Spleen (tissue), 11 donors: ENCODE results near the gene OR5K4. TPM values are rescaled to one million over a fixed set of nuclear protein-coding genes. Genes with fewer than 3 reads are reported as not detected.
A peak's percentile ranks its signal among the peaks of the same experiment; 100 is the strongest.

ENCODE experiments used
- DNase-seq: peaks from one replicate; pipeline ENCODE4 v3.0.0-alpha.2; 2020
- H3K27ac ChIP-seq, 8 donors: fragments of 200-600 bp; sonication (generic) in 7 of 8; 1 replicate in 4 of 8; 2 replicates in 4 of 8; pipeline versions ENCODE4 v1.5.0 to v1.8.0; 2016 to 2021; ENCODE audit warnings: inconsistent platforms in 4 of 8, mild to moderate bottlenecking in 4 of 8, moderate library complexity in 1 of 8
- H3K27me3 ChIP-seq, 7 donors: fragments of 200-600 bp; sonication (generic) in 6 of 7; replicated peaks in 1 of 7; 1 replicate in 4 of 7; 2 replicates in 3 of 7; pipeline versions ENCODE4 v1.5.0 to v1.8.0; 2016 to 2021; ENCODE audit warnings: inconsistent platforms in 3 of 7, mild to moderate bottlenecking in 1 of 7
- H3K36me3 ChIP-seq, 6 donors: fragments of 200-600 bp; sonication (generic) in 5 of 6; 1 replicate in 4 of 6; 2 replicates in 2 of 6; pipeline versions ENCODE4 v1.5.0 to v1.8.0; 2016 to 2021; ENCODE audit warnings: inconsistent platforms in 2 of 6
- H3K4me1 ChIP-seq, 6 donors: fragments of 200-600 bp; sonication (generic) in 5 of 6; 1 replicate in 3 of 6; 2 replicates in 3 of 6; pipeline versions ENCODE4 v1.5.0 to v1.8.0; 2016 to 2021; ENCODE audit warnings: inconsistent platforms in 3 of 6
- H3K4me3 ChIP-seq, 8 donors: fragments of 200-600 bp; sonication (generic) in 7 of 8; 1 replicate in 4 of 8; 2 replicates in 4 of 8; pipeline versions ENCODE4 v1.5.0 to v1.8.0; 2016 to 2021; ENCODE audit warnings: inconsistent platforms in 4 of 8, mild to moderate bottlenecking in 4 of 8, moderate library complexity in 2 of 8
- H3K9me3 ChIP-seq, 8 donors: fragments of 200-600 bp; sonication (generic) in 7 of 8; 1 replicate in 4 of 8; 2 replicates in 4 of 8; pipeline versions ENCODE4 v1.5.0 to v1.8.0; 2016 to 2021; ENCODE audit warnings: inconsistent platforms in 4 of 8
- POLR2A ChIP-seq, 3 donors: fragments of 450-650 bp; IDR thresholded peaks; one replicate each; pipeline ENCODE4 v1.5.1; 2017; ENCODE audit warnings: antibody characterized with exemption in 3 of 3, mild to moderate bottlenecking in 1 of 3
- POLR2AphosphoS5 ChIP-seq, 3 donors: sonication (generic); formaldehyde crosslinking; IDR thresholded peaks; one replicate each; pipeline ENCODE4 v1.5.1; 2017; ENCODE audit warnings: antibody characterized with exemption in 3 of 3
- WGBS, 5 donors: extraction: QIAGEN DNeasy Blood & Tissue Kit in 3 of 5; methylation state at CpG; one replicate each; pipeline versions ENCODE4 v1.1.5 to v1.1.7; 2013 to 2018; 5-methylcytosine and 5-hydroxymethylcytosine counted together
- intact Hi-C: fragments of 100-400 bp; cut with DNase I; formaldehyde crosslinking; loops from one replicate; pipeline ENCODE4 v1.15.0; 2023; ENCODE audit warnings: low total_unique reads
- polyA plus RNA-seq, 3 donors: library from polyadenylated mRNA; stranded (reverse); fragments of 200-250 nt; gene quantifications; one replicate each; pipeline ENCODE4 v1.2.1, GENCODE V29; 2013
- total RNA-seq, 7 donors: library from RNA; depleted of rRNA in 3 of 7; stranded (reverse); fragments of >200 nt in 3 of 7; fragmentation: NEBNext Ultra II Directional in 4 of 7; extraction: Animal tissue kit (Norgen Biotek cat#: 25700) in 4 of 7; gene quantifications; one replicate each; pipeline versions ENCODE4 v1.1.0 to v1.2.1, GENCODE V29; 2016 to 2021
- TF ChIP-seq, protein P1 (sequence below), 11 experiments: fragments of 200-600 bp in 7 of 11; fragments of 450-650 bp in 4 of 11; sonication (generic) in 4 of 11; IDR thresholded peaks in 8 of 11; conservative IDR thresholded peaks in 3 of 11; 1 replicate in 7 of 11; 2 replicates in 4 of 11; pipeline versions ENCODE4 v1.4.0 to v1.8.0; 2016 to 2021; ENCODE audit warnings: antibody characterized with exemption in 11 of 11, inconsistent platforms in 4 of 11, mild to moderate bottlenecking in 1 of 11
- donor health status: healthy with polysubstance abuse.
- donor health status: DM: no; HTN: no; CAD: no; lungs with moderate emphysema.
- donor health status: DM: no; HTN: no; CAD: no.
- donor health status: Bipolar disorder and iron deficiency.
- donor health status: healthy.
- donor health status: DM: no; HTN: no; CAD: no.
- donor health status: DM: yes; HTN: yes; CAD: no.

The OR5K4 gene
- total and polyA plus RNA-seq, 10 donors = not detected

DNA sequence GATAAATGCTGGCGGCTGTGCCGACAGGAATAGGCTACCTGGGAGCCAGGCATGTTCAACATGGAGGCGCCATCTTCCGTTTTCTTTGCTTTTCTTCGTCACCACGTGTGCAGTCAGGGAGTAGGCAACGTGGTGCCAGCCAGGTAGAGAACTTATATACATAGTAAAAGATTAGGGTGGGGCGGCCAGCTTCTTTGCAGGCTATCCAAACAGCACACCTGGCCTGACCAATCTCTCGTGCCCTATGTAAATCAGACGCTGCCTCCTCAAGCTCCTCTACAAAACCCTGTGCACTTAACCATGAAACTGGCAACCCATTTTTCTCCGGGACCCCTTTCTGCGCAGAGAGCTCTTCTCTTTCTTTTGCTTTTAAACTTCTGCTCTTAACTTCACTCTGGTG, 28.6 kb upstream of the OR5K4 start:
- TF ChIP-seq POLR2AphosphoS5 (IDR thresholded peaks at IDR 0.05) (no peak), POLR2A (IDR thresholded peaks at IDR 0.05) (no peak)
- TF ChIP-seq, protein P1, sequence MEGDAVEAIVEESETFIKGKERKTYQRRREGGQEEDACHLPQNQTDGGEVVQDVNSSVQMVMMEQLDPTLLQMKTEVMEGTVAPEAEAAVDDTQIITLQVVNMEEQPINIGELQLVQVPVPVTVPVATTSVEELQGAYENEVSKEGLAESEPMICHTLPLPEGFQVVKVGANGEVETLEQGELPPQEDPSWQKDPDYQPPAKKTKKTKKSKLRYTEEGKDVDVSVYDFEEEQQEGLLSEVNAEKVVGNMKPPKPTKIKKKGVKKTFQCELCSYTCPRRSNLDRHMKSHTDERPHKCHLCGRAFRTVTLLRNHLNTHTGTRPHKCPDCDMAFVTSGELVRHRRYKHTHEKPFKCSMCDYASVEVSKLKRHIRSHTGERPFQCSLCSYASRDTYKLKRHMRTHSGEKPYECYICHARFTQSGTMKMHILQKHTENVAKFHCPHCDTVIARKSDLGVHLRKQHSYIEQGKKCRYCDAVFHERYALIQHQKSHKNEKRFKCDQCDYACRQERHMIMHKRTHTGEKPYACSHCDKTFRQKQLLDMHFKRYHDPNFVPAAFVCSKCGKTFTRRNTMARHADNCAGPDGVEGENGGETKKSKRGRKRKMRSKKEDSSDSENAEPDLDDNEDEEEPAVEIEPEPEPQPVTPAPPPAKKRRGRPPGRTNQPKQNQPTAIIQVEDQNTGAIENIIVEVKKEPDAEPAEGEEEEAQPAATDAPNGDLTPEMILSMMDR (IDR thresholded peaks at IDR 0.05 in 8 of 11, conservative IDR thresholded peaks at IDR 0.05 in 3 of 11) = no peak
- DNase-seq = no peak
- 86 to 93% (median 89%) methylated on average over 12 of the region's 12 CpGs for WGBS, 5 donors
- intact Hi-C loops = no loop called here
- no peaks in the 10 kb centered on the region for H3K9me3 ChIP-seq
- no peaks in the 10 kb centered on the region for H3K4me1 ChIP-seq
- no peak overlapping the region for H3K4me3 ChIP-seq
- H3K27me3 ChIP-seq = peaks cover 0 to 14% (median 0%) of the 10 kb centered on the region in 7 donors
- H3K36me3 ChIP-seq = no peaks in the 10 kb centered on the region
- H3K27ac ChIP-seq = no peak overlapping the region

DNA sequence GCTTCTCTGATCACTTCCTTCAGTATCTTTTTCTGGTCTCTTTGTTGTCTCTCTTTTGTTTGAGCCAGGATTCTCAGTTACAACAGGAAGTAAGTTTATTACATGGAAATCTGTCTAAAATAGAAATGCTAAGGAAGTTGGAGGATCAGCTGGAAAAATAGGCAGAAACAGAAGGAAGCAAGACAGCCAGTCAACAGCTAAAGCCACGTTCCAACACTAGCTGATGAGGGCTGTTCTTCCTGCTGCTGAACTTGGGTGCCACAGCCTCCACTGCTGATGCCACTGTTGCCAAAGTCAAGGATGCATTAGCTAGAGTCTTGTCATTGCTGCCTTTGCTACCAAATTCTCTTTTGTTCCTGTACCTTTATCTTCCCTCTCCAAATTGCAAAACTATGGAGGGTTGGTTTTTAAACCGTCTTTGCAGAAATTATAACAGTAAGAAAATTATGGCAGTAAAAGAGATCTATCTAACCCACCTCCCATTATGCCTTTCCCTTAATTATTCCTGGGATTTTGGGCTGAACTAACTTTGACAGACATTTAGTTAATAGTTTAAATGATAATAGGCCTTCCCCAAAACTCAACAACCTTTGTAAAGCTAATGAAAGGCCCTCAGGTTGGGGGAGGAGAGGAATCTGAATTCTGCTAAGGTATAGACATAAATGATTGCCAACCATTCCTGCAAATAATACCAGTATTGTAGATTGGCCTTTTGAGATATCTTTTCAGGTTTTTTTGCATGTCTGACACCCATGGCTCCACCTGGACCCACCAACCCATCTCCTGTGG, 27.4 kb upstream of the OR5K4 start:
- intact Hi-C loops = no loop called here
- WGBS, 5 donors = 55 to 71% (median 59%) methylated on average over 2 of the region's 2 CpGs

DNA sequence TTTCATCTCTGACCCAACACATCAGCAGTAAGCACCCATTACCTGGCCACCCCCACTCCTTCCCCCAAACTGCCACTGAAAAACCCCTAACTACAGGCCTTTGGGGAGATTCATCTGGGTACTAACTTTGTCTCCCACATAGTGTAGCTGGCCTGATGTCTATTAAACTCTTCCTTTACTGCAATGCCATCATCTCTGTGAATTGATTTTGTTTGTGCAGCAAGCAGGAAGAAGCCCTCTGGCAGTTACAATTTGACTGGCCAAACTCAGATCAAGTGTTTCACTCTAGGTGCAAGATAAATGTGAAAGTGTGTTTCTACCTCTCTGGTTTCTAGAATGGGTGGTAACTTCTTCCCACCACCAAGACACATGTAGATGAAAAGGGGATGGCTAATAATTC, 26.7 kb upstream of the OR5K4 start:
- peaks cover 0 to 14% (median 0%) of the 10 kb centered on the region in 7 donors for H3K27me3 ChIP-seq

More for the DNA sequence above, 27.4 kb upstream of the OR5K4 start:
- Histone ChIP-seq H3K4me3 (no peak overlapping the region), H3K9me3 (no peaks in the 10 kb centered on the region), H3K27me3 (peaks cover 0 to 14% (median 0%) of the 10 kb centered on the region in 7 donors), H3K4me1 (no peaks in the 10 kb centered on the region), H3K27ac (no peak overlapping the region), H3K36me3 (no peaks in the 10 kb centered on the region)
- DNase-seq = no peak
- TF ChIP-seq, protein P1 (IDR thresholded peaks at IDR 0.05 in 8 of 11, conservative IDR thresholded peaks at IDR 0.05 in 3 of 11) = no peak
- no peak for TF ChIP-seq POLR2A (IDR thresholded peaks at IDR 0.05)
- TF ChIP-seq POLR2AphosphoS5 (IDR thresholded peaks at IDR 0.05) = no peak

DNA sequence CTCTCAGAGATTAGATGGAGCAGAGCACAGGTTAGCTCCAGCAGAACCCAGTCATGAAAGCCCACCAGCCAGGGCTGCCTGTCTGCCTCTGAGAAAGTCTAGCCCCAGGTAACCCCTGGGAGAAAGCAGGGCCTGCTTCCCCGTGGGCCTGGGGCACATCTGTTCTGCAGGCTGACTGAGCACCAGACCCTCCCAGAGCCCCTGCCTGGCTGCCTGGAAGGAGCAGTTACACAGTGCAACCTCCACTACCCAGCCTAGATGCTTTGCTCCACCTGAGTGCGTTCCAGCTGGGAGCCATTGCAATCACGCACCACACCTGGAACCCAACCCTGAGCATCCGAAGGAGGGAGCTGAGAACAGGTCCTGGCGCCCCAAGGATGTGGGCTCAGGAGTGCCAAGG, 24.7 kb upstream of the OR5K4 start:
- WGBS, 5 donors = 74 to 88% (median 77%) methylated on average over 4 to 5 of the region's 5 CpGs
- Histone ChIP-seq H3K9me3 (no peaks in the 10 kb centered on the region), H3K4me1 (no peaks in the 10 kb centered on the region), H3K27me3 (peaks cover 0 to 18% (median 0%) of the 10 kb centered on the region in 7 donors), H3K27ac (no peak overlapping the region), H3K36me3 (no peaks in the 10 kb centered on the region), H3K4me3 (no peak overlapping the region)
- intact Hi-C loops = no loop called here
- no peak for TF ChIP-seq POLR2AphosphoS5 (IDR thresholded peaks at IDR 0.05)
- no peak for DNase-seq

More for the DNA sequence above, 26.7 kb upstream of the OR5K4 start:
- TF ChIP-seq POLR2AphosphoS5 (IDR thresholded peaks at IDR 0.05) = no peak
- DNase-seq = no peak
- H3K4me1 ChIP-seq = no peaks in the 10 kb centered on the region
- intact Hi-C loops = no loop called here
- H3K4me3 ChIP-seq = no peak overlapping the region
- H3K36me3 ChIP-seq = no peaks in the 10 kb centered on the region
- no peaks in the 10 kb centered on the region for H3K9me3 ChIP-seq
- no peak overlapping the region for H3K27ac ChIP-seq

DNA sequence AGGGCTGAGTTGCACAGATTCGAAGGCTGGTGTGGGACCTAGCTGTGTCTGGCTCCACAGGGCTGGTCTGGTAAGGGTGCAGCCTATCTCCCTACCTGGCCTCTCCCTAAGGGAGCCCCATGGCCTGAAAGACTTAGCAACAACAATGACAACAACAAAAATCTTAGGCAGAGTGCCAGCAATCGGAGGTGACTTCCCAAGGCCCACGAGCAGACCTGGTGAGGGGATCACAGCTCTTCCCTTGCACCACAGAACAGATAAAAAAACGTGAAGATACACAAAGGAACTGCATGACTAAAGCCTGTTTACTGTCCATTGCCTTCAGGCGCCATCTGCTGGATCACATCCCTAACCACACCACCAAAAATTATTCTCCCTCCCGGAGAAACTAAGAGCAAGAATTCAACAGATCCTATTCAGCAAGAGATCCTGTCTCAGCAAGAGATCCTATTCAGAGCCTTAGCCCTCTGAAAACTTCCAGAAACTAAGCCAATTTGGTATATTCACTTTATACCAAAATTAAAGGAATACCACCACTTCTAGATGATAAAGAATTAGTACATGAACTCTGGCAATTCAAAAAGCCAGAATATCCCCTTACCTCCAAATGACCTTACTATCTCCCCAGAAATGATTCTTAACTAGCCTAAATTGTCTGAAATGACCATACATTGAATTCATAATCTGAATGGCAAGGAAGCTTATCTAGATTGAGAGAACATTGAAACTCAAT, 24.1 kb upstream of the OR5K4 start:
- H3K27ac ChIP-seq = no peak overlapping the region
- WGBS, 5 donors = 3 to 14% (median 7%) methylated on average over 5 to 6 of the region's 6 CpGs
- H3K4me3 ChIP-seq = no peak overlapping the region
- H3K9me3 ChIP-seq = no peaks in the 10 kb centered on the region
- no peaks in the 10 kb centered on the region for H3K36me3 ChIP-seq
- TF ChIP-seq, protein P1 (IDR thresholded peaks at IDR 0.05 in 8 of 11, conservative IDR thresholded peaks at IDR 0.05 in 3 of 11) = peak in 8 of 11 experiments; percentile 21 to 58 (median 48)
- TF ChIP-seq POLR2AphosphoS5 (IDR thresholded peaks at IDR 0.05) (no peak), POLR2A (IDR thresholded peaks at IDR 0.05) (no peak)
- H3K27me3 ChIP-seq = peaks cover 0 to 23% (median 0%) of the 10 kb centered on the region in 7 donors
- intact Hi-C loops = loop anchor here (5.0 kb wide), 1 partner anchor 287 kb away; no protein-coding TSS in a partner anchor
- DNase-seq = no peak
- no peaks in the 10 kb centered on the region for H3K4me1 ChIP-seq
